ENCODE results near the gene VWA3B.

Gene VWA3B

DNA sequence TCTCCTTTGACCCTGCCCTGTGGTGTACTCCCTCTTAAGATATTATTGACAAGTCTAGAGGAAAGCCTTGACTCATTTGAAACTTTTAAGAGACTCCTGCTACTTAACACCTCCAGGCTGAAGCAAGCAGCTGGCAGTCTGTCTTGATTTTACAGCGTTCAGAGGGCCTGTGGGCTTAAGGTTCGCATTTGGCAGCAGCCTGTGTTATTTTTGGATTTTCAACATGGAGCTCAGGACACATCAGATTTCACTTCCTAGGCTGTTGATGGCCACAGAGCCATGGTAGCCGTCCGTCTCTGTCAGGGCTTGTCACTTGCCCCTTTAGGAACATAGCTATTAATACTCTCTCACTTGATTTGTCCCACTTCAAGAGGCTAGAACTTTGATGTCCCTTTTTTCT lies 73.6 kb downstream of the VWA3B start:
- Histone ChIP-seq H2AFZ (ENCODE audit: low read length) (no peak overlapping the region), H3K4me1 (ENCODE audit: low read length) (no peaks in the 10 kb centered on the region), H3F3A (ENCODE audit: insufficient read depth, low read length) (no peaks in the 10 kb centered on the region), H3K9me3 (replicated peaks; ENCODE audit: insufficient read depth, low read length) (no peaks in the 10 kb centered on the region), H3K27ac (ENCODE audit: low read length) (no peak overlapping the region), H3K36me3 (replicated peaks; ENCODE audit: insufficient read depth, low read length) (no peaks in the 10 kb centered on the region), H3K9ac (ENCODE audit: low read length) (no peak overlapping the region), H3K4me2 (ENCODE audit: low read depth, low read length) (no peak overlapping the region), H3K9me2 (replicated peaks; ENCODE audit: insufficient read depth, low read length) (no peaks in the 10 kb centered on the region), H3K4me3 (ENCODE audit: low read length) (no peak overlapping the region), H4K20me1 (ENCODE audit: insufficient read depth, low read length) (no peaks in the 10 kb centered on the region), H3K27me3 (replicated peaks; ENCODE audit: insufficient read depth, low read length) (no peaks in the 10 kb centered on the region), H3K79me2 (ENCODE audit: low read length) (no peaks in the 10 kb centered on the region)
- TF ChIP-seq EZH2phosphoT487 (IDR thresholded peaks at IDR 0.05; ENCODE audit: low read length) (no peak), EZH2 (optimal IDR thresholded peaks at IDR 0.05; ENCODE audit: low read depth, low read length) (no peak)
- TF ChIP-seq, protein P1, sequence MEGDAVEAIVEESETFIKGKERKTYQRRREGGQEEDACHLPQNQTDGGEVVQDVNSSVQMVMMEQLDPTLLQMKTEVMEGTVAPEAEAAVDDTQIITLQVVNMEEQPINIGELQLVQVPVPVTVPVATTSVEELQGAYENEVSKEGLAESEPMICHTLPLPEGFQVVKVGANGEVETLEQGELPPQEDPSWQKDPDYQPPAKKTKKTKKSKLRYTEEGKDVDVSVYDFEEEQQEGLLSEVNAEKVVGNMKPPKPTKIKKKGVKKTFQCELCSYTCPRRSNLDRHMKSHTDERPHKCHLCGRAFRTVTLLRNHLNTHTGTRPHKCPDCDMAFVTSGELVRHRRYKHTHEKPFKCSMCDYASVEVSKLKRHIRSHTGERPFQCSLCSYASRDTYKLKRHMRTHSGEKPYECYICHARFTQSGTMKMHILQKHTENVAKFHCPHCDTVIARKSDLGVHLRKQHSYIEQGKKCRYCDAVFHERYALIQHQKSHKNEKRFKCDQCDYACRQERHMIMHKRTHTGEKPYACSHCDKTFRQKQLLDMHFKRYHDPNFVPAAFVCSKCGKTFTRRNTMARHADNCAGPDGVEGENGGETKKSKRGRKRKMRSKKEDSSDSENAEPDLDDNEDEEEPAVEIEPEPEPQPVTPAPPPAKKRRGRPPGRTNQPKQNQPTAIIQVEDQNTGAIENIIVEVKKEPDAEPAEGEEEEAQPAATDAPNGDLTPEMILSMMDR (IDR thresholded peaks at IDR 0.05; ENCODE audit: low read length) = no peak
- DNase-seq = no peak

DNA sequence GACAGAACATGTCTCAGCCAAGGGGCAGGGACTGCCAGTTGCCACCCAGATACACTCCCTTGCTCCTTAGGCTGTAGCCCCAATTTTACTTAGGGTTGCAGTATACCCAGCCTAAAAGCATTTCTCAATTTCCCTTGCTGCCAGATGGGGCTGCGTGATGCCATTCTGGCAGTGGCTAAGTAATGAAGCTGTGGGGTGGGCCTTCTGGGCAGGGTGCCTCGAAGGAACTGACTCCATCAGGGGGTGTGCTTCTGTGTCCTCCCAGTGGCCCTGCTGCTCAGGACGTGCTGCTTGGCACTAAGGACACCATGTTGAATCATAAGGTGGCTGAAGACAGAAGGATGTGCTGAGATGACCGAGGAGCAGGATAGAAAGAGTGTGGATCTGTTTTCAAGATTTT lies 74.2 kb downstream of the VWA3B start:
- no peak overlapping the region for H3K4me2 ChIP-seq (ENCODE audit: low read depth, low read length)

DNA sequence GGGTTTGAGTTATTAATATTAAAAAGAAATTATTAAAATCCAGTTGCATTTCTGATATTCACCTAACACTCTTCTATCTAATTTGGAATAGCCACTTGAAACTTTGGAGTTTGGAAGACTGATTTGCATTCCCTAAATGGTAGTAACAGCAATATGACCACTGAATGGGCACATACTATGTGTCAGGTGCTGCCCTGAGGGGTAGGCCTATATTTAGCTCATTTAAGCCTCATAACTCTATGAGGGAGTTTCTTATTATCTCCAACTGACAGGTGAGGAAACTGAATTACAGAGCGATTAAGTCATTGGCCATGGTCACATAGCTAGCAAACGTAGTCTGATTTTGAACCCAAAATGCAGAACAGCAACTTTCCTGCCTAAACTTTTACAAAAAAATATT lies 77.3 kb downstream of the VWA3B start:
- no peak overlapping the region for H3K9ac ChIP-seq (ENCODE audit: low read length)
- H3K27me3 ChIP-seq (replicated peaks; ENCODE audit: insufficient read depth, low read length) = no peaks in the 10 kb centered on the region
- H3F3A ChIP-seq (ENCODE audit: insufficient read depth, low read length) = no peaks in the 10 kb centered on the region
- no peak overlapping the region for H3K4me3 ChIP-seq (ENCODE audit: low read length)
- TF ChIP-seq EZH2 (optimal IDR thresholded peaks at IDR 0.05; ENCODE audit: low read depth, low read length) (no peak), EZH2phosphoT487 (IDR thresholded peaks at IDR 0.05; ENCODE audit: low read length) (no peak)
- TF ChIP-seq, protein P1 (IDR thresholded peaks at IDR 0.05; ENCODE audit: low read length) = no peak
- H3K9me2 ChIP-seq (replicated peaks; ENCODE audit: insufficient read depth, low read length) = no peaks in the 10 kb centered on the region
- H3K36me3 ChIP-seq (replicated peaks; ENCODE audit: insufficient read depth, low read length) = no peaks in the 10 kb centered on the region
- no peak overlapping the region for H2AFZ ChIP-seq (ENCODE audit: low read length)
- no peak overlapping the region for H3K4me2 ChIP-seq (ENCODE audit: low read depth, low read length)
- no peaks in the 10 kb centered on the region for H3K4me1 ChIP-seq (ENCODE audit: low read length)
- no peaks in the 10 kb centered on the region for H4K20me1 ChIP-seq (ENCODE audit: insufficient read depth, low read length)
- H3K9me3 ChIP-seq (replicated peaks; ENCODE audit: insufficient read depth, low read length) = no peaks in the 10 kb centered on the region
- no peak for DNase-seq
- no peak overlapping the region for H3K27ac ChIP-seq (ENCODE audit: low read length)
- H3K79me2 ChIP-seq (ENCODE audit: low read length) = no peaks in the 10 kb centered on the region

More for the DNA sequence above, 74.2 kb downstream of the VWA3B start:
- Histone ChIP-seq H3K36me3 (replicated peaks; ENCODE audit: insufficient read depth, low read length) (no peaks in the 10 kb centered on the region), H2AFZ (ENCODE audit: low read length) (no peak overlapping the region), H3F3A (ENCODE audit: insufficient read depth, low read length) (no peaks in the 10 kb centered on the region), H4K20me1 (ENCODE audit: insufficient read depth, low read length) (no peaks in the 10 kb centered on the region), H3K9me2 (replicated peaks; ENCODE audit: insufficient read depth, low read length) (no peaks in the 10 kb centered on the region), H3K9ac (ENCODE audit: low read length) (no peak overlapping the region), H3K9me3 (replicated peaks; ENCODE audit: insufficient read depth, low read length) (no peaks in the 10 kb centered on the region), H3K27ac (ENCODE audit: low read length) (no peak overlapping the region), H3K4me1 (ENCODE audit: low read length) (no peaks in the 10 kb centered on the region), H3K4me3 (ENCODE audit: low read length) (no peak overlapping the region), H3K79me2 (ENCODE audit: low read length) (no peaks in the 10 kb centered on the region), H3K27me3 (replicated peaks; ENCODE audit: insufficient read depth, low read length) (no peaks in the 10 kb centered on the region)
- DNase-seq = no peak
- TF ChIP-seq EZH2phosphoT487 (IDR thresholded peaks at IDR 0.05; ENCODE audit: low read length) = no peak

- Histone ChIP-seq H3K27ac (ENCODE audit: low read length) (no peak overlapping the region), H3K36me3 (replicated peaks; ENCODE audit: insufficient read depth, low read length) (no peaks in the 10 kb centered on the region)
- TF ChIP-seq EZH2phosphoT487 (IDR thresholded peaks at IDR 0.05; ENCODE audit: low read length) = no peak
- no peak for TF ChIP-seq EZH2 (optimal IDR thresholded peaks at IDR 0.05; ENCODE audit: low read depth, low read length)
- TF ChIP-seq, protein P1 (IDR thresholded peaks at IDR 0.05; ENCODE audit: low read length) = no peak
Measured at GRCh38 chr2:98165516-98166071, 78.6 kb downstream of the VWA3B start.

More at GRCh38 chr2:98165516-98166071, 78.6 kb downstream of the VWA3B start:
- no peaks in the 10 kb centered on the region for H3K9me2 ChIP-seq (replicated peaks; ENCODE audit: insufficient read depth, low read length)
- no peaks in the 10 kb centered on the region for H3K27me3 ChIP-seq (replicated peaks; ENCODE audit: insufficient read depth, low read length)
- no peak overlapping the region for H3K9ac ChIP-seq (ENCODE audit: low read length)
- no peaks in the 10 kb centered on the region for H3K9me3 ChIP-seq (replicated peaks; ENCODE audit: insufficient read depth, low read length)
- H3K4me3 ChIP-seq (ENCODE audit: low read length) = no peak overlapping the region
- H3K79me2 ChIP-seq (ENCODE audit: low read length) = no peaks in the 10 kb centered on the region
- no peaks in the 10 kb centered on the region for H3K4me1 ChIP-seq (ENCODE audit: low read length)
- no peak overlapping the region for H2AFZ ChIP-seq (ENCODE audit: low read length)
- H3F3A ChIP-seq (ENCODE audit: insufficient read depth, low read length) = no peaks in the 10 kb centered on the region
- no peaks in the 10 kb centered on the region for H4K20me1 ChIP-seq (ENCODE audit: insufficient read depth, low read length)
- no peak for DNase-seq
- no peak overlapping the region for H3K4me2 ChIP-seq (ENCODE audit: low read depth, low read length)

Measured in MM.1S (cell line).